ENCODE results near the gene EXOC4. TPM values are rescaled to one million over a fixed set of nuclear protein-coding genes. Genes with fewer than 3 reads are reported as not detected.

Gene EXOC4
- total RNA-seq, 4 donors from 2014 or later = 30.7 to 62.4 (median 40.4) TPM

- H3K4me3 ChIP-seq = no peak overlapping the region
- H3K4me1 ChIP-seq = no peaks in the 10 kb centered on the region
- DNase-seq = no peak
- 77 to 82% methylated on average over 3 of the region's 3 CpGs for WGBS, 2 donors
- intact Hi-C loops (cut with DNase I) = no loop called here
- H3K9me3 ChIP-seq = no peaks in the 10 kb centered on the region
- H3K36me3 ChIP-seq = peaks cover 0 to 54% (median 0%) of the 10 kb centered on the region in 3 donors
- H3K27me3 ChIP-seq = no peaks in the 10 kb centered on the region
- H3K27ac ChIP-seq = no peak overlapping the region
- no peak for TF ChIP-seq POLR2A (IDR thresholded peaks at IDR 0.05)
- TF ChIP-seq, protein P1, sequence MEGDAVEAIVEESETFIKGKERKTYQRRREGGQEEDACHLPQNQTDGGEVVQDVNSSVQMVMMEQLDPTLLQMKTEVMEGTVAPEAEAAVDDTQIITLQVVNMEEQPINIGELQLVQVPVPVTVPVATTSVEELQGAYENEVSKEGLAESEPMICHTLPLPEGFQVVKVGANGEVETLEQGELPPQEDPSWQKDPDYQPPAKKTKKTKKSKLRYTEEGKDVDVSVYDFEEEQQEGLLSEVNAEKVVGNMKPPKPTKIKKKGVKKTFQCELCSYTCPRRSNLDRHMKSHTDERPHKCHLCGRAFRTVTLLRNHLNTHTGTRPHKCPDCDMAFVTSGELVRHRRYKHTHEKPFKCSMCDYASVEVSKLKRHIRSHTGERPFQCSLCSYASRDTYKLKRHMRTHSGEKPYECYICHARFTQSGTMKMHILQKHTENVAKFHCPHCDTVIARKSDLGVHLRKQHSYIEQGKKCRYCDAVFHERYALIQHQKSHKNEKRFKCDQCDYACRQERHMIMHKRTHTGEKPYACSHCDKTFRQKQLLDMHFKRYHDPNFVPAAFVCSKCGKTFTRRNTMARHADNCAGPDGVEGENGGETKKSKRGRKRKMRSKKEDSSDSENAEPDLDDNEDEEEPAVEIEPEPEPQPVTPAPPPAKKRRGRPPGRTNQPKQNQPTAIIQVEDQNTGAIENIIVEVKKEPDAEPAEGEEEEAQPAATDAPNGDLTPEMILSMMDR (IDR thresholded peaks at IDR 0.05) = no peak
Observed at GRCh38 chr7:133481676-133482075, 228.8 kb downstream of the EXOC4 start.

DNA sequence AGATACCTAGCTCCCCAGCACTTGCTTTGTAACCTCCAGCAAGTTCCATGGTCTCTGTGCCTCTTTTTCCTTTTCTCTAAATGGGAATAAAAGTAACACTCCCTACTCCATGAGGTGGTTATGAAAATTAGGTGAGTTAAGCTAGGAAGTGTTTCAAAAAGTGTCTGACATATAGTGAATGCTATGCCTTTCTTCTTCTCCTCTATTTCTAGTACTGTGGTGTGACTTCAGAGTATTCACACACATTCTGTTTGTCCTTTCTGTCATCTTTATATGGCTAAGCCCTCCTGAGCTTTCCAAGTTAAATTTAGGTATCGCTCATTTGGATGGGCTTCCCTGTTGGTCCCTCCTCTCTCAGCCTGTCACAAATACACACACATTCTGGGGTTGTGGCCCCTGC is 229.7 kb downstream of the EXOC4 start:
- H3K4me3 ChIP-seq = no peak overlapping the region
- WGBS, 2 donors = 94 to 100% methylated on average over 1 of the region's 1 CpG
- H3K27me3 ChIP-seq = no peaks in the 10 kb centered on the region
- peaks cover 0 to 47% (median 0%) of the 10 kb centered on the region in 3 donors for H3K36me3 ChIP-seq
- H3K4me1 ChIP-seq = no peaks in the 10 kb centered on the region
- intact Hi-C loops (cut with DNase I) = no loop called here
- DNase-seq = no peak
- H3K27ac ChIP-seq = no peak overlapping the region
- TF ChIP-seq POLR2A (IDR thresholded peaks at IDR 0.05) = no peak
- TF ChIP-seq, protein P1 (IDR thresholded peaks at IDR 0.05) = no peak
- no peaks in the 10 kb centered on the region for H3K9me3 ChIP-seq

- H3K36me3 ChIP-seq = peaks cover 0 to 39% (median 0%) of the 10 kb centered on the region in 3 donors
- no peak for DNase-seq
- H3K27me3 ChIP-seq = no peaks in the 10 kb centered on the region
- no peak overlapping the region for H3K27ac ChIP-seq
- no peaks in the 10 kb centered on the region for H3K4me1 ChIP-seq
- intact Hi-C loops (cut with DNase I) = no loop called here
- no peak for TF ChIP-seq POLR2A (IDR thresholded peaks at IDR 0.05)
- TF ChIP-seq, protein P1 (IDR thresholded peaks at IDR 0.05) = no peak
- 68 to 72% methylated on average over 2 of the region's 2 CpGs for WGBS, 2 donors
- H3K9me3 ChIP-seq = no peaks in the 10 kb centered on the region
- H3K4me3 ChIP-seq = no peak overlapping the region
Observed at GRCh38 chr7:133484086-133484485, 231.2 kb downstream of the EXOC4 start.

DNA sequence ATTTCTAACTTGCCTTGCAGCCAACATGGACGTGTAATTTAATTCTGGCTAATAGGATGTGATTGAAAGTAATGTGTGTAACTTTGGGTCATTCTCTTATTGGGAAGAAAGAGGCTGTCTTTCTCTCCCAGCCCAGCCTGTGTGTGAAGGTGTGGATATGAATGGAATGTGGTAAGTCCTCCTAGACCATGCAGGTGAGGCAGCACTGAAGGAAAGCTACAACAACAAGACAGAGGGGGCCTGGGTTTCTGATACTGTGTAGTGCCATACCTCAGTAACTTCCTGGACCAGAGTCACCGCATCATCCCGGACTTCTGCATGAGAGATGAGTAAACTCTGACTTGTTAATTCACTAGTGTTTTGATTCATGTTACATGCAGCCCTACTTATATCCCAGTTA is 237.0 kb downstream of the EXOC4 start:
- H3K4me1 ChIP-seq = no peaks in the 10 kb centered on the region
- no peak for DNase-seq
- TF ChIP-seq POLR2A (IDR thresholded peaks at IDR 0.05) = no peak
- TF ChIP-seq, protein P1 (IDR thresholded peaks at IDR 0.05) = no peak
- no peaks in the 10 kb centered on the region for H3K27me3 ChIP-seq
- peaks cover 0 to 14% (median 0%) of the 10 kb centered on the region in 3 donors for H3K36me3 ChIP-seq
- WGBS, 2 donors = 78 to 91% methylated on average over 3 of the region's 3 CpGs
- no peak overlapping the region for H3K27ac ChIP-seq
- H3K4me3 ChIP-seq = no peak overlapping the region
- H3K9me3 ChIP-seq = no peaks in the 10 kb centered on the region
- intact Hi-C loops (cut with DNase I) = no loop called here

- no peak overlapping the region for H3K27ac ChIP-seq
- H3K27me3 ChIP-seq = no peaks in the 10 kb centered on the region
- no peaks in the 10 kb centered on the region for H3K9me3 ChIP-seq
- TF ChIP-seq, protein P1 (IDR thresholded peaks at IDR 0.05) = no peak
- no peak for TF ChIP-seq POLR2A (IDR thresholded peaks at IDR 0.05)
- peaks cover 0 to 14% (median 0%) of the 10 kb centered on the region in 3 donors for H3K36me3 ChIP-seq
- H3K4me3 ChIP-seq = no peak overlapping the region
- no peak for DNase-seq
- H3K4me1 ChIP-seq = no peaks in the 10 kb centered on the region
- WGBS, 2 donors = 79 to 92% methylated on average over 2 of the region's 2 CpGs
- intact Hi-C loops (cut with DNase I) = no loop called here
Observed at GRCh38 chr7:133491201-133491691, 238.4 kb downstream of the EXOC4 start.
